Panc1 (cell line): ENCODE data around the gene URGCP. TPM values are rescaled to one million over a fixed set of nuclear protein-coding genes. Genes with fewer than 3 reads are reported as not detected.

ENCODE experiments used
- ATAC-seq: fragments of 200-7000 bp; cut with Tn5 transposase; 2 replicates; pipeline ENCODE4 v1.9.1; 2020; ENCODE audit warnings: mild to moderate bottlenecking, moderate library complexity
- BruUV-seq: library from RNA; stranded (reverse); fragments of 400-500 nt; replicated peaks from 2 replicates; lab custom pipeline; 2021; lab: Mats Ljungman, UMichigan
- CTCF ChIA-PET: fragments of 300-600 bp; sonication (Branson Sonifier 250); formaldehyde crosslinking; loops from one replicate; lab custom pipeline; 2022; ENCODE audit warnings: antibody characterized with exemption; lab: Charles Lee
- POLR2A ChIA-PET: fragments of 300-600 bp; sonication (Branson Sonifier 250); formaldehyde crosslinking; loops from one replicate; lab custom pipeline; 2022; ENCODE audit warnings: antibody characterized with exemption; lab: Charles Lee
- DNase-seq: peaks from one replicate; pipeline ENCODE4 v3.0.0-alpha.2; 2010; ENCODE audit warnings: low read depth, low spot score
- H3K27ac ChIP-seq: 2 replicates; pipeline ENCODE4 v1.5.1; 2011; ENCODE audit warnings: mild to moderate bottlenecking, low read length, inconsistent platforms
- H3K27me3 ChIP-seq: fragments of 200-500 bp; sonication (Bioruptor generic); 2 replicates; pipeline ENCODE4 v1.6.0; 2014; ENCODE audit warnings: low read length, inconsistent platforms; ENCODE audit not compliant: control insufficient read depth, insufficient read depth
- H3K36me3 ChIP-seq: fragments of 200-500 bp; sonication (Bioruptor generic); 2 replicates; pipeline ENCODE4 v1.5.1; 2014; ENCODE audit warnings: inconsistent platforms, mild to moderate bottlenecking, low read length, moderate library complexity; ENCODE audit not compliant: control insufficient read depth, insufficient read depth
- H3K4me1 ChIP-seq: 2 replicates; pipeline ENCODE4 v1.5.1; 2011; ENCODE audit warnings: inconsistent platforms, mild to moderate bottlenecking, low read length, moderate library complexity; ENCODE audit not compliant: control insufficient read depth, insufficient read depth
- H3K4me3 ChIP-seq, 2 experiments: 2 replicates each; pipeline ENCODE4 v1.5.1; 2011 to 2012; ENCODE audit warnings: low read depth in 2 of 2, low read length in 2 of 2, mild to moderate bottlenecking in 2 of 2, inconsistent platforms in 1 of 2, moderate library complexity in 1 of 2
- H3K9me3 ChIP-seq: fragments of 200-500 bp; sonication (Bioruptor generic); 2 replicates; pipeline ENCODE4 v1.5.1; 2014; ENCODE audit warnings: low read depth, mild to moderate bottlenecking, inconsistent platforms, low read length, moderate library complexity; ENCODE audit not compliant: control insufficient read depth, insufficient read depth
- POLR2AphosphoS5 ChIP-seq: IDR thresholded peaks from 2 replicates; pipeline ENCODE4 v1.6.1; 2012; ENCODE audit warnings: mild to moderate bottlenecking, low read depth, low read length, moderate library complexity
- SIN3A ChIP-seq: IDR thresholded peaks from 2 replicates; pipeline ENCODE4 v1.6.1; 2012; ENCODE audit warnings: low read depth, mild to moderate bottlenecking, low read length, moderate library complexity, borderline replicate concordance; ENCODE audit not compliant: insufficient read depth
- TCF7L2 ChIP-seq: IDR thresholded peaks from 2 replicates; pipeline ENCODE4 v1.6.1; 2011; ENCODE audit warnings: mild to moderate bottlenecking, low read depth, low read length, inconsistent platforms
- in situ Hi-C: cut with HindIII; loops from 2 replicates; pipeline ENCODE4 v1.10.0; 2016; ENCODE audit warnings: low sequenced_read_pairs, low pct_unique_long_range_greater_than_20kb
- intact Hi-C: fragments of 100-400 bp; cut with micrococcal nuclease; formaldehyde crosslinking; loops from one replicate; pipeline ENCODE4 v1.10.0; 2022; ENCODE audit not compliant: unreplicated experiment
- total RNA-seq: library from RNA; stranded (reverse); gene quantifications from one replicate; pipeline ENCODE4 v1.2.1, GENCODE V29; 2021; ENCODE audit not compliant: unreplicated experiment
- TF ChIP-seq, protein P1 (sequence below): fragments of 450-650 bp; IDR thresholded peaks from 2 replicates; pipeline ENCODE4 v1.5.1; 2017; ENCODE audit warnings: mild to moderate bottlenecking
- TF ChIP-seq, protein P2 (sequence below), 2 experiments: IDR thresholded peaks; 2 replicates each; pipeline ENCODE4 v1.6.1; 2011 to 2012; ENCODE audit warnings: low read depth in 2 of 2, control low read depth in 1 of 2, low read length in 1 of 2, mild to moderate bottlenecking in 1 of 2, moderate library complexity in 1 of 2; ENCODE audit not compliant: insufficient read depth in 1 of 2

URGCP gene
- total RNA-seq, 1 experiment from 2014 or later, result 34.3 TPM

DNA sequence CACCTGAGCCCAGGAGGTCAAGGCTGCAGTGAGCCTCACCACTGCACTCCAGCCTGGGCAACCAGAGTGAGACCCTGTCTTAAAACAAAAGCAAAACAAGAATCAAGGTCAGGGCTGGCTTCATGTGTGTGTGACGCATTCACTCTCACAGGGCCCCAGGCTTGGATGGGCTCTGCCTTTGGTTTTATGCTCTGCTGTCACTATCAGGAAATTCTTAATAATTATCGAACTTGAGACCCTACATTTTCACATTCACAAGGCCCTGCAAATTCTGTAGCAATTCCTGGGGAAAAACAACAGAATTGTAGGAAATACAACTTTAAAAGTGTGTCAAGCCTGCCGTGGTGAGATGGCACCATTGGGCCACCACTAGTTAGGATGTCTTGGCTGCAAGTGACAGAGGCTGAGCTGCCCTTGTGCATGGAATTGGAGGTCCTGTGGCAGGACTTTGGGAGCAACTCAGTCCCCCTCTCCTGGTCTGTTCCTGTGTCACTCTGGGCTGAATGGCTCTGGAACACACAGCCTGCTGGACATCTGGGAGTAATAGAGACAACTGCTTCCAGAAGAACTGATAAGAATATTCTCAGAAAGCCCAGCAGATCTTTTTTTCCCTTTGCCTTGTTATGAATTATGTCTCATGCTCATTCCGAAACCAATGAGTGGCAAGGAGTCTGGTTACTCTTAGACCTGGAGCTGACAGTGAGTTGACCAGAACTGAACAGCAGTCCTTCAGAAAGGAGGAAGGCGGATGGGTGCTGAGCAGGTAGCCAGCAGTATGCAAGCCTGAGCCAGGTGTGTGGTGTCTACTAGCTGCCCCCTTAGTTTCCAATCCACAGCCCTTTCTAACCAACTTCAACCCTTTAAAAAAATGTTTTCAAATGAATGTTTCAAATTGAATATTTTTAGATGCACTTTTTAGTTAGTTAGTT, 23.4 kb upstream of the URGCP start:
- intact Hi-C loops (no loop called here), in situ Hi-C loops (no loop called here)
- H3K27ac ChIP-seq, result no peak overlapping the region
- TF ChIP-seq, protein P1, sequence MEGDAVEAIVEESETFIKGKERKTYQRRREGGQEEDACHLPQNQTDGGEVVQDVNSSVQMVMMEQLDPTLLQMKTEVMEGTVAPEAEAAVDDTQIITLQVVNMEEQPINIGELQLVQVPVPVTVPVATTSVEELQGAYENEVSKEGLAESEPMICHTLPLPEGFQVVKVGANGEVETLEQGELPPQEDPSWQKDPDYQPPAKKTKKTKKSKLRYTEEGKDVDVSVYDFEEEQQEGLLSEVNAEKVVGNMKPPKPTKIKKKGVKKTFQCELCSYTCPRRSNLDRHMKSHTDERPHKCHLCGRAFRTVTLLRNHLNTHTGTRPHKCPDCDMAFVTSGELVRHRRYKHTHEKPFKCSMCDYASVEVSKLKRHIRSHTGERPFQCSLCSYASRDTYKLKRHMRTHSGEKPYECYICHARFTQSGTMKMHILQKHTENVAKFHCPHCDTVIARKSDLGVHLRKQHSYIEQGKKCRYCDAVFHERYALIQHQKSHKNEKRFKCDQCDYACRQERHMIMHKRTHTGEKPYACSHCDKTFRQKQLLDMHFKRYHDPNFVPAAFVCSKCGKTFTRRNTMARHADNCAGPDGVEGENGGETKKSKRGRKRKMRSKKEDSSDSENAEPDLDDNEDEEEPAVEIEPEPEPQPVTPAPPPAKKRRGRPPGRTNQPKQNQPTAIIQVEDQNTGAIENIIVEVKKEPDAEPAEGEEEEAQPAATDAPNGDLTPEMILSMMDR, result no peak
- TF ChIP-seq TCF7L2 (no peak), SIN3A (no peak), POLR2AphosphoS5 (no peak)
- TF ChIP-seq, protein P2, sequence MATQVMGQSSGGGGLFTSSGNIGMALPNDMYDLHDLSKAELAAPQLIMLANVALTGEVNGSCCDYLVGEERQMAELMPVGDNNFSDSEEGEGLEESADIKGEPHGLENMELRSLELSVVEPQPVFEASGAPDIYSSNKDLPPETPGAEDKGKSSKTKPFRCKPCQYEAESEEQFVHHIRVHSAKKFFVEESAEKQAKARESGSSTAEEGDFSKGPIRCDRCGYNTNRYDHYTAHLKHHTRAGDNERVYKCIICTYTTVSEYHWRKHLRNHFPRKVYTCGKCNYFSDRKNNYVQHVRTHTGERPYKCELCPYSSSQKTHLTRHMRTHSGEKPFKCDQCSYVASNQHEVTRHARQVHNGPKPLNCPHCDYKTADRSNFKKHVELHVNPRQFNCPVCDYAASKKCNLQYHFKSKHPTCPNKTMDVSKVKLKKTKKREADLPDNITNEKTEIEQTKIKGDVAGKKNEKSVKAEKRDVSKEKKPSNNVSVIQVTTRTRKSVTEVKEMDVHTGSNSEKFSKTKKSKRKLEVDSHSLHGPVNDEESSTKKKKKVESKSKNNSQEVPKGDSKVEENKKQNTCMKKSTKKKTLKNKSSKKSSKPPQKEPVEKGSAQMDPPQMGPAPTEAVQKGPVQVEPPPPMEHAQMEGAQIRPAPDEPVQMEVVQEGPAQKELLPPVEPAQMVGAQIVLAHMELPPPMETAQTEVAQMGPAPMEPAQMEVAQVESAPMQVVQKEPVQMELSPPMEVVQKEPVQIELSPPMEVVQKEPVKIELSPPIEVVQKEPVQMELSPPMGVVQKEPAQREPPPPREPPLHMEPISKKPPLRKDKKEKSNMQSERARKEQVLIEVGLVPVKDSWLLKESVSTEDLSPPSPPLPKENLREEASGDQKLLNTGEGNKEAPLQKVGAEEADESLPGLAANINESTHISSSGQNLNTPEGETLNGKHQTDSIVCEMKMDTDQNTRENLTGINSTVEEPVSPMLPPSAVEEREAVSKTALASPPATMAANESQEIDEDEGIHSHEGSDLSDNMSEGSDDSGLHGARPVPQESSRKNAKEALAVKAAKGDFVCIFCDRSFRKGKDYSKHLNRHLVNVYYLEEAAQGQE (IDR thresholded peaks at IDR 0.05; ENCODE audit: insufficient read depth in 1 of 2, low read depth in 2 of 2, low read length in 1 of 2), result no peak
- no TSS peak for BruUV-seq
- no peaks in the 10 kb centered on the region for H3K27me3 ChIP-seq
- H3K4me3 ChIP-seq, result no peak overlapping the region
- no peak for ATAC-seq
- H3K4me1 ChIP-seq, result no peaks in the 10 kb centered on the region
- ChIA-PET POLR2A (no interaction called here), CTCF (no interaction called here)
- no peaks in the 10 kb centered on the region for H3K9me3 ChIP-seq
- no peak for DNase-seq
- no peaks in the 10 kb centered on the region for H3K36me3 ChIP-seq

DNA sequence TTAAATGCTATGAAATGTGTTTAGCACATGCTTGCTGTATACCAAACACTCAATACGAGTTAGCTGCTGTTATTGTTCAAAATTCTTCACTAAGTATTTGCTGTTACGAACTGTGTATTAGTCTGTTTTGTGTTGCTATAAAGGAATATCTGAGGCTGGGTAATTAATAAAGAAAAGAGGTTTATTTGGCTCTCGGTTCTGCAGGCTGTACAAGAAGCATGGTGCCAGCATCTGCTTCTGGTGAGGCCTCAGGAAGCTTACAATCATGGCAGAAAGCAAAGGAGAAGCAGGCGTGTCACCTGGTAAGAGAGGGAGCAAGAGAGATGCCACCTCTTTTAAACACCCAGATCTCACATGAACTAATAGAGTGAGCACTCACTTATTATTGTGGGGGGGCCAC, 21.4 kb upstream of the URGCP start:
- Histone ChIP-seq H3K4me3 (no peak overlapping the region), H3K4me1 (no peaks in the 10 kb centered on the region), H3K36me3 (no peaks in the 10 kb centered on the region), H3K27me3 (no peaks in the 10 kb centered on the region), H3K27ac (no peak overlapping the region), H3K9me3 (no peaks in the 10 kb centered on the region)
- in situ Hi-C loops (no loop called here), intact Hi-C loops (no loop called here)
- DNase-seq (no peak), ATAC-seq (no peak)
- BruUV-seq, result no TSS peak
- TF ChIP-seq TCF7L2 (no peak), SIN3A (no peak), POLR2AphosphoS5 (no peak)
- TF ChIP-seq, protein P1, result no peak
- TF ChIP-seq, protein P2 (IDR thresholded peaks at IDR 0.05; ENCODE audit: insufficient read depth in 1 of 2, low read depth in 2 of 2, low read length in 1 of 2), result no peak
- ChIA-PET POLR2A (interaction anchor here (0.6 kb wide), 1 partner anchor 658 kb away, joined by 6 read pairs; no protein-coding TSS in a partner anchor), CTCF (no interaction called here)
